SHP77 (cell line): Measurements from ENCODE around the gene SLC30A4.
"Not testable (repeated sequence)": the region's sequence is repeated elsewhere in the genome, so short reads cannot be mapped to it uniquely, and the experiment has no call there.

Source experiments
- DNase-seq, 2 experiments: peaks; one replicate each; lab custom pipeline; 2025; lab: John Stamatoyannopoulos, UW

The SLC30A4 gene

GRCh38 chr15:45507143-45507542 lies 15.4 kb downstream of the SLC30A4 start:
- not testable (repeated sequence) for DNase-seq

GRCh38 chr15:45499426-45499825 lies 23.1 kb downstream of the SLC30A4 start:
- DNase-seq, result no peak

GRCh38 chr15:45498701-45499100 lies 23.9 kb downstream of the SLC30A4 start:
- DNase-seq, result no peak

GRCh38 chr15:45497261-45497660 lies 25.3 kb downstream of the SLC30A4 start:
- no peak for DNase-seq

GRCh38 chr15:45496658-45497057 lies 25.9 kb downstream of the SLC30A4 start:
- DNase-seq, result no peak

- DNase-seq, result no peak
These were observed 27.0 kb downstream of the SLC30A4 start for GRCh38 chr15:45495588-45495987.

GRCh38 chr15:45489690-45490238 lies 32.8 kb downstream of the SLC30A4 start:
- DNase-seq, result no peak

- DNase-seq, result no peak
These were observed 36.2 kb downstream of the SLC30A4 start for GRCh38 chr15:45486317-45486716.

- no peak for DNase-seq
These were observed 41.4 kb downstream of the SLC30A4 start for GRCh38 chr15:45481135-45481534.

- DNase-seq, result no peak
These were observed 46.1 kb downstream of the SLC30A4 start for GRCh38 chr15:45476410-45476809.

- no peak for DNase-seq
These were observed 47.8 kb downstream of the SLC30A4 start for GRCh38 chr15:45474799-45475198.

GRCh38 chr15:45473068-45473467 lies 49.5 kb downstream of the SLC30A4 start:
- DNase-seq, result no peak

GRCh38 chr15:45471151-45471550 lies 51.4 kb downstream of the SLC30A4 start:
- DNase-seq, result no peak

GRCh38 chr15:45469441-45469840 lies 53.1 kb downstream of the SLC30A4 start:
- no peak for DNase-seq

GRCh38 chr15:45469027-45469426 lies 53.5 kb downstream of the SLC30A4 start:
- no peak for DNase-seq

GRCh38 chr15:45468294-45468693 lies 54.3 kb downstream of the SLC30A4 start:
- DNase-seq, result no peak

- no peak for DNase-seq
These were observed 63.7 kb downstream of the SLC30A4 start for GRCh38 chr15:45458746-45459403.

- DNase-seq, result peak; percentile 74 to 81
These were observed 64.7 kb downstream of the SLC30A4 start for GRCh38 chr15:45457641-45458539.

- DNase-seq, result no peak
These were observed 65.3 kb downstream of the SLC30A4 start for GRCh38 chr15:45457220-45457619.

GRCh38 chr15:45456212-45457106 lies 66.1 kb downstream of the SLC30A4 start:
- DNase-seq, result peak; percentile 36 to 69

- DNase-seq, result no peak
These were observed 67.7 kb downstream of the SLC30A4 start for GRCh38 chr15:45454814-45455213.

GRCh38 chr15:45451265-45451664 lies 71.3 kb downstream of the SLC30A4 start:
- no peak for DNase-seq
